ENCODE results near the gene GPRC5B.

- no peak for TF ChIP-seq EZH2 (IDR thresholded peaks at IDR 0.05; ENCODE audit: low read depth)
- TF ChIP-seq CTCF (conservative IDR thresholded peaks at IDR 0.05) = no peak
Measured at GRCh38 chr16:19896951-19897350, 12.3 kb upstream of the GPRC5B start.

Data from PC-9 (cell line).